HL-60/S4 treated with phorbol 12-myristate 13-acetate at 8.2 ng/mL for 4 days and 3 days (cell line): ENCODE results near the gene STRA6.

Source experiments
- in situ Hi-C: fragments of 300-500 bp; cut with MboI; formaldehyde crosslinking; loops from 2 replicates; pipeline ENCODE4 v1.15.0; 2022; ENCODE audit warnings: low sequenced_read_pairs

STRA6 gene, protein sequence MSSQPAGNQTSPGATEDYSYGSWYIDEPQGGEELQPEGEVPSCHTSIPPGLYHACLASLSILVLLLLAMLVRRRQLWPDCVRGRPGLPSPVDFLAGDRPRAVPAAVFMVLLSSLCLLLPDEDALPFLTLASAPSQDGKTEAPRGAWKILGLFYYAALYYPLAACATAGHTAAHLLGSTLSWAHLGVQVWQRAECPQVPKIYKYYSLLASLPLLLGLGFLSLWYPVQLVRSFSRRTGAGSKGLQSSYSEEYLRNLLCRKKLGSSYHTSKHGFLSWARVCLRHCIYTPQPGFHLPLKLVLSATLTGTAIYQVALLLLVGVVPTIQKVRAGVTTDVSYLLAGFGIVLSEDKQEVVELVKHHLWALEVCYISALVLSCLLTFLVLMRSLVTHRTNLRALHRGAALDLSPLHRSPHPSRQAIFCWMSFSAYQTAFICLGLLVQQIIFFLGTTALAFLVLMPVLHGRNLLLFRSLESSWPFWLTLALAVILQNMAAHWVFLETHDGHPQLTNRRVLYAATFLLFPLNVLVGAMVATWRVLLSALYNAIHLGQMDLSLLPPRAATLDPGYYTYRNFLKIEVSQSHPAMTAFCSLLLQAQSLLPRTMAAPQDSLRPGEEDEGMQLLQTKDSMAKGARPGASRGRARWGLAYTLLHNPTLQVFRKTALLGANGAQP

DNA sequence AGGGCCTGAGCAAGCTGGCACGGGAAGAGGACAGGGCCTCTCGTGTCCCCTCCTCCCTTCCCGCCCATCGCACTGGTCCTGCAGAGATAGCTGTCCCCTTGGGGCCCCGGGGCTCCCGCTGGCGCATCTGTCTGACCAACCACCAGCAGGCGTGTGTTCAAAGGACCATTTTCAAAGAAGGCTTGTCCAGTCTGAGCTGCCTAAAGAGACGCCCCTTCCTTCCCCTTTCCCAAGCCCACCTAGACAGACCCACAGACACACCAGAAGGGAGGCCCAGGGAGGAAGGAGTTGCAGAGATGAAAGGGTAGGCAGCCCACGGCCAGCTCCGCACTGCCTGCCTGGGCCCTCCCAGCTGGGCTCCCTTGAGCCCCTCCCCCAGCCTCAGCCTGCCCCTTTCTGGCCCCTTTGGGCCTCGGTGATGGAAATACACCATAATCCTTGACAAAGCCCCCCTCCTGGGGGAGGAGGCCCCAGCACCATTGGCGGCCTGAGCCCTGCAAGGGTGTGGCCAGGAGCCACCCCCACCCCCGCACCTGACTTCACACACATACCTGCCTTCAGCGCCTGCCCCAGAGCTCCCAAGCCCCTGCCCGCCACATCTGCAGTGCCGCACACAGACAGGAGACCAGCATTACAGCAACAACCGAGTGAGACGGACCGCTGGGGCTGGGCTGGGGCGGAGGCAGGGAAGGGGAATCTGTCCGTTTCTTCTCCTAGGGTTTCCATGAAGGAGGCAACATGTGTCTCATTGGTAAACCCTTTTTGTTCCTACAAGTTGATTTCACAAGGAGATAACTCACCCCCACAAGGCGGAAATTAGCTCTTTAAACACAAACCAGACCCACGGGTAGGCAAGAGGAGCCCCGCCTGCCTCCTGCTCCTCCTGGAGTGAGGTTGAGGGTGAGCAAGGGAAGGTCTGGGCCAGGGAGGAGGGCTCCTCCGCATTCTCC is at the start of gene STRA6:
TSS of gene STRA6 (minus strand) at position 336 of the 950 bp plus-strand sequence. CDS start 520 bp downstream, outside the sequence.
- in situ Hi-C loops: no loop called here

DNA sequence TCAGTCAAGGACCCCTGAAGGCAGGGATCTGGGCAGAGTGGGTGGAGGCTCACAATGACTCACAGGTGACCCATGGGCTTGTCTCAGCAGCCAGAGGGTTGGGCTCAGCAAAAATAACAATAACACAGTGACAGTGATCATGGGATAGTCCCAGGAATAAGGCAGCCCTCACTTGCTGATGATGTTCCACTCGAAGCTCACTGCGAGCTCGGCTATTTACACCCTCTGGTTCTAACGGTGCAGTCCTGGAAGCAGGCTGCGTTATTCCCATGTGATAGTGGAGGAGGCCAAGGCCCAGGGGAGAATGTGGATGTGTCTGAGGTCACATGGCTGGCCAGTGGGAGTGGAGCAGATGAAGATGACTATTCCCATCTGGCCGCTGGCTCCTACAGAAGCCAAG is 49.7 kb upstream of the STRA6 start:
- in situ Hi-C loops: no loop called here

DNA sequence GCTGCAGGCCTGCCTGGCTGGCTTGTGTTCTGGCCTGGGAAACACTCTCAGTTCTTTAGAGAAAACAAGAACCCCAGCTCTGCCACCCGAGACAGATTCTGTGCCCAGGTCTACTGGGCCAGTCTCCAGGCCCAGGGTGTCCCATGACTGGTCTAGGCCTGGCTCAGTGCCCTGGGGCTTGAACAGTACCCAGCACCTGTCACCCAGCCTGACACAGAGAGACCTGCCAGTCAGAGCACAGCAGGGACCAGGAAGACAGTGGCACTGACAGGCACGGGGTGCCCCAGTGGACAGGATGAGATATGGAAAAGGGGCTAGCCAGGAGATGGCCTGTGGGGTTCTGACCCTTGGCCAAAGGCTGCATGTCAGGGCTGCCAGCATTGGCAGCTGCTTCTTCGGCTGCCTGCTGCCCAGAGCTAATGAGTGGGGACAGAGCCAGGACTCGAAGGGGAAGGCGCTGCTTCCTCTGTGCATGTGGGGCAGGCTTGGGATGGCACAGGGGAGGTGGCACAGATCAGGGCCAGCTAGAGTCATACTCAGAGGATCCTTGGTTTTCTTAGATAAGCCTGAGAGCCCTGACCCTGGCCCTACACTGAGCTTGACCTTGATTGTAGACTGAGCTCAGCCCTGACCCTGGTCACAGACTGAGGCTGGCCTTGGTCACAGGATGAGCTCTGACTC is 48.7 kb upstream of the STRA6 start:
- in situ Hi-C loops: no loop called here

DNA sequence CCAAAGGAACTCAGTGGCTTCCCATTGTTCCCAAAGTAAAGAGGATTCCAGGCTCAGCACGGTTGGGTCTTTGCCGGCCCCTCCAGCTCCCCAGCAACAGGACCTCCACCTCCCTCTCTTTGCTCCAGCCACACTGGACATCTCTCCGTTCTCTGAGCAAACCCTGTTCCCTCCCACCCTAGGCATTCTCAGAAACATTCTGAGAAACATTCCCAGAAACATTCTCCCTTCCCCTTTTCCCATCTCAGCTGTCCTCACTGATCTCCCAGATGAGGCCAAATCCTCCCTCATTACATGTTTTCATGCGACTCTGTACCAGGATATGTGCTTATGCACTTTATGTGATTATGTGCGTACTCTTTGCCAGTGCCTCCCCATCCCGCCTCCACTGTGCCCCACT is 47.7 kb upstream of the STRA6 start:
- in situ Hi-C loops: no loop called here

DNA sequence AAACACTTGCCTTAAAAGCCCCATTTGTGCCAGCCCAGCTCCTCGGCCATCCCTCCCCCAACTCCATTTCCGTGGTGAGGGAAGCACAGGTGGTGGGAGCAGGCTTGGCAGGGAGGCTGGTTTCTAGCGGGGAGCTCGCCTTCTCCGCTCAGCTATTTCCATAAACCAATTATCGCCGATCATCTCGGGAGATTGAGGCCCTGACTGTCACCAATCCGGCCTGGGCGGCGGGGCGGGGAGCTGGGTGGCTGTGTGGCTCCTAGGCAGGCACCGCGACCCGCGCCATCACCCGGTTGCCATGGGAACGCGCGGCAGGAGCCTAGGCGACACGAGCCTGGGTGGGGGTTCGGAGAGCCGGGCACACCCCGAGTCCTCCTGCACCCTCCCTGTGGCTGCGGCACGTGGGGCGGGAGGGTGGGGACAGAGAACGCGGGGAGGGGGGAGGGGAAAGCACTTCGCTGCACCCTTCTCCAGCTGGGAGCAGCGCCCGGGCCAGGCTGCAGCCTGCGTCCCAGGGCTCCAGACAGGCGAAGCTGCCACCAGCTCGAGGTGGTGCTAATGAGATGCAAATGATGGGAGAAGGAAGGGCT is 42.9 kb upstream of the STRA6 start:
- in situ Hi-C loops: no loop called here

DNA sequence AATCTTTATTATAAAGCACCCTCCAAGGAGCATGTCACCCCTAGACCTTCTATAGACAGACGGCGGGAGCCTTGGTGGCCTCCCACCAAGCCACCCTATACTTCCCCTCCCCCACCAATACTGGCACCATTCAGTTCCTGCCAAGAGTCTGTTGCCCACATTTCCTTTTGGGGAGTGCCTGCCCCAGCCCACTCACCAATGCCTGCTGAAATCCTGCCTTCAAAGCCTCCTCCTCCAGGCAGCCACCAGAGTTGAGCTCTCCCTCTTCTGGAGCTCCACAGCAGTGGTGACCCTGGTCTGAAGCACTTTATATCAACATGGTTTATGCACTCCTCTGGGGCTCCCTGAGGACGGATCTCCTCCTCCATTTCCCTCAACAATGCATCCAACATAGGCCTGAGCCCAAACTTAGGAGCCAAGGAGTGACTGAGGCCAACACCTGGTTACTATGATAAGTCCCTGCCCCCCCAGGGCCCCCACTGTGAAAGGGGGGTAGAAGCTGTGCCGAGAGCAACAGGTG is 42.3 kb upstream of the STRA6 start:
- in situ Hi-C loops: no loop called here

DNA sequence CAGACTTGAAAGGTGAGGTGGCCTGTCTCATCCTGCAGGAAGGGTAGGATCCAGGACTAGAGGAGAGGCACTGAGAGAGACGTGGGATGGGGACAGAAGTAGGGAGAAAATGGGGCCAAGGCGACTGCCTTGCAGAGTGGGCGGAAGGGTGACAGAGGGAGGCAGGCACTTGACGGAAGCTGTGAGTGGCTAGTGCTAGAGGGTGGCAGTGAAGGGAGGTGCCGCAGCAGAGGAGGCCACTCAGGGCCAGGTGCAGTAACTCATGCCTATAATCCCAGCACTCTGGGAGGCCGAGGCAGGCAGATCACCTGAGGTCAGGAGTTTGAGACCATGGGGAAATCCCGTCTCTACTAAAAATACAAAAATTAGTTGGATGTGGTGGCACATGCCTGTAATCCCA is 40.8 kb upstream of the STRA6 start:
- in situ Hi-C loops: no loop called here

DNA sequence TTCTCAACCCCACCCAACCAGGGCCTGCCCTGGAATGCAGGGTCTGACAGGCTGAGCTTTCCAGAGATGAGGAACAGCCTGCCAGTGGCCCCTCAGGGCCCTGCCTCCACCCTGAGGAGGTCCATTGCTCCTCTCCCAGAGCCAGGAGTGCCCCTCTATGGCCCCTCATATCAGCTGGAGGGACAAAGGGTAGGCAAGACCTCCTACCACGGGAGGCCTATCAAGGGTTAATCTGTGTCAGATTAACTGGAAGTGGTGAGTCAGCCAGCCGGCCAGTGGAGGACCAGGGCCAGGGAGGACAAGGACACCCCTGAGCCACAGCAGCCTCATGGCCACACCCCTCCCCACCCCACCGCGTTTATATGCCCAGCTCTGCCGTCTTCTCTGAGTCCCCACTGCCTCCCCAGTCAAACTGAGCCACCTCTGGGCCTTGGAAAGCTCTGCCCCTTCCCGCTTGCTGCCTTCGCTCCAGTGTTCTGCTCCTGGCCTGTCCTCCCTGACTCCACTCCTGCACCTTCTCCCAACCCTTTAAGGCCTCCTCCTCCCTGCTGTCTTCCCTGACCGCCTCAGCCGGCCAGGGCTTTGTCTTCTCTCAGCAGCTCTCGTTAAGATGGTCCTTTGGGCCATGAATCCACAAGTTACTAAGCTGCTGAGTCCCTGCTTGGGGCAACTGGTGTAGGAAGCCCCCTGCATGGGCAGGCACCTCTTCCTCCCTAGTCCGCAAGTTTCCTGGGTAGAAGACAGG is 40.0 kb upstream of the STRA6 start:
- in situ Hi-C loops: no loop called here

DNA sequence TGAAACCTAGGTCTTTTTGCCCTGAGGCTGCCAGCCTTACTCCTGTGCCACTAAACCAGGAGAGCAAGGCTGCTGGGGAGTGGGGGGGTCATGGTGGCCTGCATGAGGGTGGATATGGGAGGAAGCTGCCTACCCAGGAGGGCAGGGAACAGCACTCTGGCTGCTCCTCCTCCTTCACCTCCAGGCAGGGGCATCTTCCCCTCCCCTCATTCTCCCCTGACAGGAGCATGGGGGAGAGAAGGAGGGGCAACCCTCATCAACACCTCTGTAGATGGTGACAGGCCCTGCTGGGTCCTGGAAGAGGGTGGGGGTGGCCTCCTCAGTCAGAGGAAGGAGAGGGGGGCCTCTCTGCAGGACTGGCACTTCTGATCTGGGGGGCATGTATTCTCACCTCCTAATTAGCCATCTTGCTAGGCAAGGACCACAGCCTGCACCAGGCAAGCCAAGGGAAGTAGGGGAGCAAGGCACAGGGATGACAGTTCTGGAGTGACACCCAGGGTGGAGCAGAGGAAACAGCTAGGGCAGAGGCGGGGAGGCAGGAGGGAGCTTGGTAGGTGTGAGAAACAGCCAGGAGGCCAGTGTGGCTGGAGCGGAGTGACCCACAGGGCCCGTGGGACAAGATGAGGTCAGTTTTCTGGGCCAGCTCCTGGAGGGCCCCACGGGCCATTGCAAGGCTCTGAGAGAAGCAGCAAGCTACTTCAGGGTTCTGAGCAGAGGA is 38.5 kb upstream of the STRA6 start:
- in situ Hi-C loops: no loop called here

DNA sequence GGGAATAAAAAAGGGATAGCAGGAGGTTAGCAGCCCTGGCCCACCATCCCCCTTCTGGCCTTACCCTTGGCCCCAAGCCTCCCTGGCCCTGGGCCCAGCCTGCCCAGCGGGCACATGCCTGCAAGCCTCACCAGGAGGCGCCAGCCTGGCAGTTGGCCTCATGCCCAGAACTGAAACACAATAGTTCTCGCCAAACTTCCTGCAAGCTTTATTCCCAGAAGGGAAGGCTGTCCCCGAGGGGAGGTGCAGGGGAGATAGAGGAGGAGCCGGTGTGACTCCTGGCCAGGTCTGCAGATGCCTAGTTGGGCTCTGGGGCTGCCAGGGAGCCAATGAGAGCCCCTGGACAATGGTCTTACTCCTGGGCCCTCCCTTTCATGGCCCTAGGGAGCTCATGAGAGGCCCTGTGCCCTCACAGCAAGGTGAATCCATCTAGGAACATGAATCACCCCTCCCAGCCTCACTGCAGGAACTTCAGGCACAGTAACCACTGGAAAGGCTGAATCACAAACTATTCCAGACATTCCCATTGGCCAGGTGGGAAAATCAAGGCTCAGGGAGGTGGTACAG is 37.5 kb upstream of the STRA6 start:
- in situ Hi-C loops: no loop called here

DNA sequence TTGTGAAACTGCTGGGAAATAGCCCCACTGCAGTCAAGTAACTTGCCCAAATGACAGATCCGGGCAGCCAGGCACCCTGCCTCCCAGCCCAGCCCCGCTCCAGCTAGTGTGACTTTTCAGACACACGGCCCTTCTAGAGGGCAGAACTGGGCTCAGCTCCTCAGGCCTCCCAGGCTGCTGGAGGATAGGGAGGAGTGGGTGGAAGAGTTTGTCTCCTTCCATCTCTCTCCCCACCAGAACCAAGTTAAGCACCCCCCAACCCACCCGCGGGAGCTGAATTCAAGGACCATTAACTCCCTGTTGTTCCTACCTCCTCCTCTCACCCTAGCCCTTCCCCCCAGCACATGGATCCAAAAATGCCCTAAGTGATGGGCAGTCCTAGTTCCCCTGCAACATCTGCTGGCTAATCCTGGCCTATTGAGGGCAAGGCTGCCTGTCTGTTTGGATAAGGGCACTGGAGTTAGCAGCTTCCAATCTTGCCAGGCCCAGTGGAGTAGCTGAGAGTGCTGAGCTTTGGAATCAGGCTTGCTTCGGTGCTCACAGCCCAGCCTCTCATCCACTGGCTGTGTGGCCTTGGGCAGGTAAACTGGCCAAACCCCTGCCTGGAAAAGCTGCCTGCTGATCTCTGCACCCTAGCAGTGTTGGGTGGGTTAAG is 36.6 kb upstream of the STRA6 start:
- in situ Hi-C loops: no loop called here

DNA sequence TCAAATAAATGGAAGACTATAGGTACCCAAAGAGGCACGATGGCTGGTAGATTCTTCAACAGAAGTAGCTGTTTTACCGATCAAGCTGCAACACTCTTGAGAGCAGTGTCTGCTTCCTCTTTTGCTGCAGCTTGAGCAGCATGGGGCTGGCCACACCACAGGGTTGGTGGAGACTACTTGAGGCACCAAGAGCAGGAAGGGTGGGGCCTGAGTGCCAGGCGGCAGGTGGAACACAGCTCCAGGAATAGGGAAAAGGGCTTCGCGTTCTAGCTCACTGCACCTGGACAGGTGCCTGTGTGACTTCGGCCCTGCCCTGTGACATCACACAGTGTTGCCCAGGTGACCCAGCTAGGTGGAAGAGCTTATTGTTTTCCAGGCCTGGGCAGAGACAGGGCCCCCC is 33.4 kb upstream of the STRA6 start, which contains the start of gene CCDC33:
TSS of gene CCDC33 (plus strand) at position 365 of the 400 bp plus-strand sequence. CDS start 394 bp downstream, outside the sequence.
- in situ Hi-C loops: no loop called here

DNA sequence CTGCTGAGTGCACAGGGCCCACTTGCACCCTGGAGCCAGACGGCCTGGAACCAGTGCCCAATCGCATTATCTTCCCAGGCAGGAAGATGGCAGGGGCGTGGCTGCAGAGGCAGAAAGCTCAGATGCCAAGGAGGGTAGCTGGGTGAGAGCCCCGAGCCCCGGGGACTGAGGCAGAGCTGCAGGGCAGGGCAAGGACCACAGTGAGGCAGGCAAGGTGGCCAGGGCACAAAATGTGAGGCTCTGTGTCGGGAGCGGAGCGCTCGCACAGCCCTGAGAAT is 31.9 kb upstream of the STRA6 start:
- in situ Hi-C loops: no loop called here

DNA sequence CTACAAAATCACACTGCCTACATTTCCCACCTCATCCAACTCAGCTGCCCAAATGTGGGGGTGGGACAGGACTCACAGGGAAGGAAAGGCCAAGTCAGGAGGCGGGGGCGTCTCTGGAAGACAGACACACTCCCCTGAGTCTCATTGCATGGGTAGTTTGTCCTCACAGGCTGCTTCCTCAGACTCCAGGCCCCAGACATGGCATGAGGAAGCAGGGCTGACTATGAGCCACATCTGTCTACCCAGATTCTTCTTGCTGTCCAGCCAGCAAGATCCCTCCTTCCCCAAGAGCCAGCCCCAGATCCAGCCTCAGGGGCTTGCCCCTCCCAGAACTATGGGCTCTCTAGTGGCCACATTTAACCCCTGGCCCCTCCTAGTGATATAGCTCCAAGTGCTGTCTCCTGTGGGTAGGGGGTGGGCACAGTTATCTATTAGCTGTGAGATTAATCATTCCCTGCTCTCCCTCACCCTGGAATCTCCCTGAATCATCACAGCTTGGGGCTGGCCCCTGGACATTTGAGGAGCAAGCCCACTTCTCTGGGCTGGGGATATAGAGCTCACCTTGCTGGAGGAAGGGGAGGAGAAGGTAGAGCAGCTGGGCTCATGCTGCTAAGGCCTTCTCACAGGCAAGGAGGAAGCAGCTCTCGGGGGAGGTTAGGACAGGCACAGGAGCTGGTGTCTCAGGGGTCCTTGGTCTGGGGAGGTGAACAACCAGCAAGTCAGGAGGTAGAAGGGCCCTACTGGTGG is 31.4 kb upstream of the STRA6 start:
- in situ Hi-C loops: no loop called here

DNA sequence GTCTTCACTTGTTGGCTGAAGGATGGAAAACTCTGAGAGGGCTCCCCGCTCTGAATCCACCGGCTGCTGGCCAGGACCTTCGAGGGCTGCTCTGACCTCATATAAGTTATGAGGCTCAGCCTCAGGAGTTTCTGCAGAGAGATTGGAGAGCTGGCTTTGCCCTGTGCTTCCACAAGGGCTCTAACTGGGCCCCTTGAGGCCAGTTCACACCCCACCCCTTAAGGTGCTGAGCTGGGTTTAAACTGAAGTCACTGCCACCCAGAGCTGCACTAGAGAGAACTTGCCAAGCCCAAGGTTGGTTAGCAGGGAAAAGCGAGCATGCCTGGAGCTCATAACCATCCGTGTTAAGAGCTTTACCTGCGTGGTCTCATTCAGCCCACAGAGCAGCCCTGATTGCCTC is 30.8 kb upstream of the STRA6 start:
- in situ Hi-C loops: no loop called here

DNA sequence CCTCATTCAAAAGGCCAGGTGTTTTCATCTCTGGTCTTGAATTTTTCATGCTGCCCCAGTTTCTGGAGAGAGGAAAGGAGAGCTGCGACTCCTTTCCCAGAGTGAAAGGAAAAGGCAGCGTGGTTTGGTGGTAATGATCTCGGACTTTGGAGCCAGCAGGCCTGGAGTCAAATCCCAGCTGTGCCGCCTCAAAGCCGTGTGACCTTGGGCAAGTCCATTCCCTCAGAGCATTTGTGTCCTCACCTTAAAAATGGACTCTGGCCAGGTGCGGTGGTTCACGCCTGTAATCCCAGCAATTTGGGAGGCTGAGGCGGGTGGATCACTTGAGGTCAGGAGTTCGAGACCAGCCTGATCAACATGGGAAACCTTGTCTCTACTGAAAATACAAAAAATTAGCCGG is 28.9 kb upstream of the STRA6 start:
- in situ Hi-C loops: no loop called here

DNA sequence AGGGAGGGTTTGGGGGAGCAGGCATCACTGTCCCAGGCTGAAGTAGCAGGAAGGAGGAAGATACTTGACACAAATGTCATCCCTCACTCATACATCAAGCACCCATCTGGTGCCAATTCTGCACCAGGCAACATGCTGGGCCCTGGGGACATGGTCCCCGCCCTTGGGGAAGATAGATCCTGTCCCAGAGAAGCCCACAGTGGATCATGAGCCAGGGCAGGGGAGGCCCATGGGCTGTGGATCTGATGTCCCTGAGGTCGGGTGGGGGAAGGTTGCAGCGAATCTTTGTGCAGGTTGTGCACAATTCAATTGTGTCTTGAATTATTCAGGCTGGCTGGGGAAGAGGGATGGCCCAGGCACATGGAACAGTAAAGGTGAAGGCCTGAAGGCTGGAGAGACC is 27.1 kb upstream of the STRA6 start:
- in situ Hi-C loops: no loop called here

DNA sequence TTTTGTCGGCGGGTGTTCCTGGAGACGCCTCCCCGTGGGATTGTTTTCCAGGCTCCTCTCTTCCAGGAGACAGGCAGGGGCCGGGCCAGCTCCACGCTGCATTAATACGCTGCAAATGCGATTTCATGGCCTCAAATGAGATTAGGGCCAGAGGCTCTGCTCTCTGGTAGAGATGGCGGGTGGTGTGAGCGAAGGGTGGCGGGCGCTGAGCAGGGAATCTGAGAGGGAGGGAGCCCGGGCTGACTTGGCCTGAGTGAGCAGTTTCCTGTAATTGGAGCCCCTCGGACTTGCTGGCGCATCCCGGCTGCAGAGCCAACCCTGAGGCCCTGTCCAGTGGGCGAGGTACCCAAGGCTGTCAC is 26.1 kb upstream of the STRA6 start:
- in situ Hi-C loops: no loop called here
